KOPT-K1 (cell line): ENCODE measurements around the gene TLR8.

Source experiments
- H3K27ac ChIP-seq: fragments of 200-600 bp; sonication (generic); 2 replicates; pipeline ENCODE4 v1.5.1; 2016; ENCODE audit warnings: antibody characterized with exemption, mild to moderate bottlenecking, low read depth, low read length; ENCODE audit not compliant: poor library complexity, severe bottlenecking
- H3K36me3 ChIP-seq: fragments of 200-600 bp; sonication (generic); 2 replicates; pipeline ENCODE4 v1.5.1; 2017; ENCODE audit warnings: antibody characterized with exemption, mild to moderate bottlenecking, low read length, moderate library complexity; ENCODE audit not compliant: insufficient read depth
- H3K9me3 ChIP-seq: fragments of 200-600 bp; sonication (generic); 2 replicates; pipeline ENCODE4 v1.5.1; 2017; ENCODE audit warnings: antibody characterized with exemption, low read length, mild to moderate bottlenecking; ENCODE audit not compliant: insufficient read depth, poor library complexity, severe bottlenecking

The TLR8 gene

DNA sequence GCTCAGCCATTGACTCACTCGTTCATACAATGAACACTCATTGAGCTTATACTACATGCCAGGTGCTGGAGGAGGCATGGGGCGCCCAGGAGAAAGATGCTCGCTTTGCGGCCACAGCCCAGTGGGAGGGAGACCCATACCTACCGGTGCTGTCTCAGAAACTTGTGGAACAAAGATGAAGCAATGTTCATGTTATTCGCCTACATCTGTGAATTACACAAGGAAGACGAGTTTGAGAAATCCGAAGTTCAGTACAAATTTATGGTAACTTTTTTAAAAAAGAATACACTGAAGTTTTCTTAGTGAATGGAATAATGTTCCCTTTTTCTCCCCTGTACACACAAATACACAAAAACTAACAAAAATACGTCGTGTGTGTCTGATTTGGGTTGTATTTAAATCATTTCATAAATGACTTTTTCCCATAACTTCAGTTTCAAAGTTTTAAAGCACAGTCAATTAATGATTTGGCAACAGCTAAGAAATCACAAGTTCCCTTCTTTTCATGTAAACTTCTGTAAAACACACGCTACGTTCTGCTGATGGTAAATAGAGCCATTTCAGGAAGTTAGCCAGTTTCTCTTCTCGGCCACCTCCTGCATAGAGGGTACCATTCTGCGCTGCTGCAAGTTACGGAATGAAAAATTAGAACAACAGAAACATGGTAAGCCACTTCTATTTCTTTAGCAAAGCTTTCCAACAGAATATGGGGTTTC, at the start of gene TLR8:
TSS of gene TLR8 (plus strand) at position 575 of the 716 bp plus-strand sequence. CDS start at position 662, 87 bp downstream.
- Histone ChIP-seq H3K36me3 (no peaks in the 10 kb centered on the region), H3K27ac (no peak within 1 kb of the TSS), H3K9me3 (no peaks in the 10 kb centered on the region)

DNA sequence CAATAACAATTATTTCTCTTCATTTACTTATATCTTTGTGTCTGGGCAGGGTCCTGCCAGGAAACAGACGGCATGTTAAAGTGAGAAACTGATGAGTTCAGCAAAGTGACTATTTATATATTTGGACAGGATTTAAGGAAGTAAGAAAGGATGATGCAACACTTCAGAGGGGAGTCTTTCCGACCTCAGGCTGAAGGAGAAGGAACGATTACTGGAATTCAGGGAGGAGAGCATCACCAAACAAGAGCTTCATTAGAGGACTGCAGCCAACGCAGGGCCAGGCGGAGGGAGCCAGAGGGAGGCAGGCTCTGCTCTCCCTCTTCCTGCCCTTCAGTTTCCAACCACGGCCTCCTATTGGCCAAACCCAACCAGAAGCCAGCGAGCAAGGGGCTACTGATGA, 41.1 kb upstream of the TLR8 start:
- no peaks in the 10 kb centered on the region for H3K36me3 ChIP-seq
- H3K9me3 ChIP-seq, result no peaks in the 10 kb centered on the region
- no peak overlapping the region for H3K27ac ChIP-seq

DNA sequence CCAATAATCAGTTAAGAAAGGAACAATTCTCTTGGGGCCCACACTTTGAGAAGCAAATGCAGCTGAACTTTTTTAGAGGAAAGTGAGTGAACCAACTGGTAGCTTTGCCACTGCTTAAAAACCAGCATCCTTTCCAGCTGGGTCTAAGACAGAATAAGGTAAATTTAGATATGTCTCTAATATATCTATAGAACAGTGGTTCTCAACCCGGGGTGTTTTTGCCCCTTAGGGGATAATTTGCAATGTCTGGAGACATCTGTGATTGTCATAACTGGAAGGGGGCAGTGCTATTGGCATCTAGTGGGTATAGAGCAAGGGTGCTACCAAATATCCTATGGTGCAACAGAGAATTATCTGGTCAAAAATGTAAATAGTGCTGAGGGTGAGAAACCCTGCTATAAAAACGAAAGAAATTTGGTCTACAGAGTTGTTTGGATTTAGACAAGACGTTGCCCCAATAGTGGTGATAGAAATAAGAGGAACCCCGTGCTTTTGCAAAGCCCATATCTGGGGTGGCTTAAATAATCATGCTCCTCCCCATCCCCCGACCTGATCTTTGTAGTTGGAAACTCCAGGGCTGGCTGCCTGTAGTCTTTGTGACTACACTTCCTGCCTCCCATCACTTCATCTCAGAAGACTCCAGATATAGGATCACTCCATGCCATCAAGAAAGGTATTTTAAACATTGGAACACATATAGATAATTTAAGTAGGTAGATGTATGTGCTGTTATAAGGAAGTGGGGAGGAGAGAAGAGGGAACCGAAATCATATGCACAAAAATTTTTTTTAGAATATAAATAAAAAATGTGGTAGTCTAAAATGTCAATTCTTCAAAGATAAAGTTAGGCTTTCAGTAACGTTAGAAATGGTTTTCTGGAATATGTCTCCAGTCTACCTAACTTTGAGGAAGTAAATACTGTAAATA, 39.7 kb upstream of the TLR8 start, which contains the start of gene TLR7:
TSS of gene TLR7 (plus strand) at position 622 of the 927 bp plus-strand sequence. CDS start 507 bp downstream, outside the sequence.
- H3K36me3 ChIP-seq, result no peaks in the 10 kb centered on the region
- no peaks in the 10 kb centered on the region for H3K9me3 ChIP-seq
- H3K27ac ChIP-seq, result no peak within 1 kb of the TSS

DNA sequence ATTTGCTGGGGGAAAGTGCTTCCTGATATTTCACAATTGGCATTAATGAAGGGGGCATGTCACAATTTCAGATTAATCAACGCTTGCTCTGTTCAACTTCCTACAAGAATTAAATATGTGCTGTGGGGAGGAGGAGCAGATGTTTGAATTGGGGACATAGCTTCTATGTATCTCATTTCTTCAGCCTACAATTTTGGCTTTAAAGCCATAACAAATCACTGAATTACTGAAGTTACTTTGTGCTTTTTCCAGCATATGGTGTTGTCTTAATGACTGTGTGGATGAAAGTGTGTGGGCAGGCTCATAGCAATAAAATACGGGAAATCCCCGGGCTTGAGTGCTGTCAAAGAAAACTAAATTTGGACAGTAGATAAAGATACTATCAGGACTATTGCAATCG, 38.7 kb upstream of the TLR8 start:
- no peak overlapping the region for H3K27ac ChIP-seq
- H3K9me3 ChIP-seq, result no peaks in the 10 kb centered on the region
- H3K36me3 ChIP-seq, result no peaks in the 10 kb centered on the region

DNA sequence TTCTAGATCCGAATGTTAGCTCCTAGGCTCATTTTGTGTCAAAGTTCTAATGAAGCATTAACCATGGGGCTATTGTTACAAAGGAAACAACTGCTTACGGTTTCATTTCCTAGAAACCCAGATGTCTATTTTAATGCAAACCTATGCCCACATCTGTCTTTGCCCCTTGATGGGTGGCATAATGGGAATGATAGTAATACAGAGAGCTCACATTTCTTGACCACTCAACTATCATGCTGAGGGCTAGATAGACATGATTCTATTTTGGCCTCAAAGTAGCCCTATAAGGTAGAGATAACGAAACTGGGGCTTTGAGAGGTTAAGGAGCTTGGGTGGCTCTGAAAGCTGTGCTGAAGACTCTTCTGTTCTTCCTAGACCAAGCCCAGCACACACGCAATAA, 37.7 kb upstream of the TLR8 start:
- Histone ChIP-seq H3K9me3 (no peaks in the 10 kb centered on the region), H3K36me3 (no peaks in the 10 kb centered on the region), H3K27ac (no peak overlapping the region)

DNA sequence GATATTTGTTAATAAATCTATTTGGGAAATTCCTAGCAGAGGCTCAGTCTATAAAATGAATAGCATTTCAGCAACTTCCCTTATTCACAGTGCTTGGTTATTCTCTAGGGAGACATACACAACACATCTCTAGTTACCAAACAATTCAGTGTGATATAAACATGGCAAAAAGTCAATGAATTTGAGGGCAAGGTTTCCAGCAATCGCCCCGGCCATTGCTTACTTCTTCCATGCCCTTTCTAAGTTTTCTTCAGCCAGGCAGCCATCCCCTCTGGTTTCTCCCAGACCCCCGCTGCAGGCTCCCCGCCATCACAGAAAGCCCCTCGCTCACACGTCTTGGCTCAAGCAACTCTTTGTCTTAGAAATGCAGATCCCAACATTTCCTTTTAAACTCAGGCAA, 35.2 kb upstream of the TLR8 start:
- H3K9me3 ChIP-seq, result no peaks in the 10 kb centered on the region
- H3K36me3 ChIP-seq, result no peaks in the 10 kb centered on the region
- no peak overlapping the region for H3K27ac ChIP-seq

DNA sequence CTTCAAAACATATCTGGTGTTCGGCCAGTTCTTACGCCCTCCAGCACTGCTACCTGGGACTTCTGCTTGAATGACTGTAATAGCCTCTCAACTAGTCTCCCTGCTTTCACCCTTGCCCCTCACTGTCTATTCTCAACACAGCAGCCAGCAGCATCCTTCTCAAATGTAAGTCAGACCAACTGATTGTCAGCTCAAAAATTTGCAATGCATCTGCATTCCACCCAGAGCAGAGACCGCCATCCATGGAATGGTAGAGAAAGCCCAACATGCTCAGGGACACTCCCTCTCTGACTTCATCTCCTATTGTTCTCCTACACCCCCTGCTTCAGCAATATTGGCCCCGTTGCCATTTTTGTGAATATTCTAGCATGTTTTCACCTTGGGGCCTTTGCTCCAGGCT, 33.7 kb upstream of the TLR8 start:
- H3K27ac ChIP-seq, result no peak overlapping the region
- no peaks in the 10 kb centered on the region for H3K36me3 ChIP-seq
- no peaks in the 10 kb centered on the region for H3K9me3 ChIP-seq

DNA sequence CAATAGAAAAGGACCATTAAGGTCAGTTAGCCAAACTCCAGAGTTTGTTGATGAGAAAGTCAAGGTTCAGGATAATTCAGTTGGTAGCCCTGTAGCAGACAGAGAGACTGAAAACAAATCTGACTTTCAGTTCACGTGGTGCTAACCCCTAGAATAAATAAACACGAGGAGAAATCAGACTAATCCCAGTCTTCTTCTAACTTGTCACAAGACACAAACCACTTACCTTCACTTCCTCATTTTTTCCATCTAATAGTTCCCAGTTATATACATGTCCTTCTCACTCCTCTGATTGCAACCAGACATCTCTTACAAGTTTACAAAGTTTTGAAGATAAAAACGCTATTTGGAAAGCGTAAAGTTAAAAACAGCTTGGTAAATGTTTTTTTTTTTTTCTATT, 31.8 kb upstream of the TLR8 start:
- no peak overlapping the region for H3K27ac ChIP-seq
- H3K9me3 ChIP-seq, result no peaks in the 10 kb centered on the region
- H3K36me3 ChIP-seq, result no peaks in the 10 kb centered on the region

DNA sequence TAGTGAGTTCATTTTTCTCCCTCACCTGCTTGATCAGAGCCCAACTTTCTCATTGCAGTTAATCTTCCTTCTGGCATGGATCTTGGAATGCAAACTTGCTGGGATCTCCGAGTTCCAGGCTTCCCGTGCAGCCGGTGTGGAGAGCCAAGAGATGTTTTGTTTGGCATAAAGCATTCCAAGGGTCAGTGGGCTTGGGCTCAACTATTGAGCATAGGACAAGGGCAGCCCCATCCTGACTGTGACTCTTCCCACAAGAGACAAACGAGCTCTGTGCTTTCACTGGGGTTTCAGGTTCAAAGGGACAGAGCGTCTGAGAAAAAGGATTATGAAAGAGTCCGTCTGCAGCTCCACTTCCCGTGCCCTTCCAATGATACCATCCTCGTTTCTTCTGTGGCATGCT, 29.0 kb upstream of the TLR8 start:
- Histone ChIP-seq H3K36me3 (no peaks in the 10 kb centered on the region), H3K9me3 (no peaks in the 10 kb centered on the region)

DNA sequence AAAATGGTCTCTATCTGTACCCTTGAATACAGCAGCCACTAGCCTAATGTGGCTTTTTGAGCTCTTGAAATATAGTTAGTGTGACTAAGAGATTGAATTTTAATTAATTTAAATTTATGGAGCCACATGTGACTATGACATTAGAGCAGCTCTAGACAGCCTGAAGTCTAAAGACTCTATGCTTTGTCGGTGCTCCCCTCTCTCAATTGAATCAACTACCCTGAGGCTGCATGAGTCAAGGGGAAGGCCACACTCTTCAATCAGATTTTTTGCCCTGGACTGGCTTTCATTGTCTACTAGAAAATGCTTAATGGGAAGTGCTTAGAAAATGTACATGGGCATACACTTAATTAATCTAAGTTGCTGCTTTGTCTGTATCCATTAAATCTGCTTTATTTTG, 27.9 kb upstream of the TLR8 start:
- H3K36me3 ChIP-seq, result no peaks in the 10 kb centered on the region
- no peaks in the 10 kb centered on the region for H3K9me3 ChIP-seq
- H3K27ac ChIP-seq, result no peak overlapping the region

More for the DNA sequence above, 29.0 kb upstream of the TLR8 start:
- no peak overlapping the region for H3K27ac ChIP-seq

DNA sequence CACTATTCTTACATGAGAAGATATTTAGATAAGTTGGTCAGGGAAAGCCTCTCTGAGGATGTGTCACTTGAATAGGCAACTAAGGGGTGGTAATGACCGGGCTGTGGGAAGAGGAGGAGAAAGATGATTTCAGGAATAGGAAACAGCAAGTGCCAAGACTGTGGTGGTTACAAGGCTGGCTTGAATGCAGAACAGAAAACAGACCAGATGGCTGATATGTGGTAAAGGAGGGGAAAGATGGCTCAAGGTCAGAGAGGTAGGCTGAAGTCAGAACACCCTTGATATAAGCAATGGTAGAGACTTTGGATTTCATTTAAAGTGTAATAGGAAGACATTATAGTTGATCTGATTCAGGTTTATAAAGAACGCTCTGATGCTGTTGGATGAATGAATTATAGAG, 24.5 kb upstream of the TLR8 start:
- Histone ChIP-seq H3K9me3 (no peaks in the 10 kb centered on the region), H3K27ac (no peak overlapping the region), H3K36me3 (no peaks in the 10 kb centered on the region)

DNA sequence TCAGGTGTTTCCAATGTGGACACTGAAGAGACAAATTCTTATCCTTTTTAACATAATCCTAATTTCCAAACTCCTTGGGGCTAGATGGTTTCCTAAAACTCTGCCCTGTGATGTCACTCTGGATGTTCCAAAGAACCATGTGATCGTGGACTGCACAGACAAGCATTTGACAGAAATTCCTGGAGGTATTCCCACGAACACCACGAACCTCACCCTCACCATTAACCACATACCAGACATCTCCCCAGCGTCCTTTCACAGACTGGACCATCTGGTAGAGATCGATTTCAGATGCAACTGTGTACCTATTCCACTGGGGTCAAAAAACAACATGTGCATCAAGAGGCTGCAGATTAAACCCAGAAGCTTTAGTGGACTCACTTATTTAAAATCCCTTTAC, 20.9 kb upstream of the TLR8 start:
- H3K27ac ChIP-seq, result no peak overlapping the region
- peaks cover 6% of the 10 kb centered on the region for H3K9me3 ChIP-seq
- no peaks in the 10 kb centered on the region for H3K36me3 ChIP-seq

DNA sequence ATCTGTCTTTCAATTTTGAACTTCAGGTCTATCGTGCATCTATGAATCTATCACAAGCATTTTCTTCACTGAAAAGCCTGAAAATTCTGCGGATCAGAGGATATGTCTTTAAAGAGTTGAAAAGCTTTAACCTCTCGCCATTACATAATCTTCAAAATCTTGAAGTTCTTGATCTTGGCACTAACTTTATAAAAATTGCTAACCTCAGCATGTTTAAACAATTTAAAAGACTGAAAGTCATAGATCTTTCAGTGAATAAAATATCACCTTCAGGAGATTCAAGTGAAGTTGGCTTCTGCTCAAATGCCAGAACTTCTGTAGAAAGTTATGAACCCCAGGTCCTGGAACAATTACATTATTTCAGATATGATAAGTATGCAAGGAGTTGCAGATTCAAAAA, 19.9 kb upstream of the TLR8 start:
- no peak overlapping the region for H3K27ac ChIP-seq
- H3K36me3 ChIP-seq, result no peaks in the 10 kb centered on the region
- peaks cover 6% of the 10 kb centered on the region for H3K9me3 ChIP-seq

DNA sequence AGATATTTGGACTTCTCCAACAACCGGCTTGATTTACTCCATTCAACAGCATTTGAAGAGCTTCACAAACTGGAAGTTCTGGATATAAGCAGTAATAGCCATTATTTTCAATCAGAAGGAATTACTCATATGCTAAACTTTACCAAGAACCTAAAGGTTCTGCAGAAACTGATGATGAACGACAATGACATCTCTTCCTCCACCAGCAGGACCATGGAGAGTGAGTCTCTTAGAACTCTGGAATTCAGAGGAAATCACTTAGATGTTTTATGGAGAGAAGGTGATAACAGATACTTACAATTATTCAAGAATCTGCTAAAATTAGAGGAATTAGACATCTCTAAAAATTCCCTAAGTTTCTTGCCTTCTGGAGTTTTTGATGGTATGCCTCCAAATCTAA, 19.3 kb upstream of the TLR8 start:
- H3K36me3 ChIP-seq, result no peaks in the 10 kb centered on the region

DNA sequence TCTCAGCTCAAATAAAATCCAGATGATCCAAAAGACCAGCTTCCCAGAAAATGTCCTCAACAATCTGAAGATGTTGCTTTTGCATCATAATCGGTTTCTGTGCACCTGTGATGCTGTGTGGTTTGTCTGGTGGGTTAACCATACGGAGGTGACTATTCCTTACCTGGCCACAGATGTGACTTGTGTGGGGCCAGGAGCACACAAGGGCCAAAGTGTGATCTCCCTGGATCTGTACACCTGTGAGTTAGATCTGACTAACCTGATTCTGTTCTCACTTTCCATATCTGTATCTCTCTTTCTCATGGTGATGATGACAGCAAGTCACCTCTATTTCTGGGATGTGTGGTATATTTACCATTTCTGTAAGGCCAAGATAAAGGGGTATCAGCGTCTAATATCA, 18.7 kb upstream of the TLR8 start:
- no peaks in the 10 kb centered on the region for H3K36me3 ChIP-seq
- H3K9me3 ChIP-seq, result peaks cover 6% of the 10 kb centered on the region
- no peak overlapping the region for H3K27ac ChIP-seq

More for the DNA sequence above, 19.3 kb upstream of the TLR8 start:
- peaks cover 6% of the 10 kb centered on the region for H3K9me3 ChIP-seq
- no peak overlapping the region for H3K27ac ChIP-seq
